GM21360 (cell line): ENCODE measurements around the gene MRPL51.
A peak's percentile ranks its signal among the peaks of the same experiment; 100 is the strongest.

Source experiments
- ATAC-seq: cut with Tn5 transposase; IDR thresholded peaks from one replicate; pipeline ENCODE4 v1.9.1; 2021; ENCODE audit warnings: mild to moderate bottlenecking, moderate library complexity; ENCODE audit not compliant: unreplicated experiment

The MRPL51 gene

GRCh38 chr12:6462234-6462995 is 30.6 kb downstream of the MRPL51 start:
- no peak for ATAC-seq

DNA sequence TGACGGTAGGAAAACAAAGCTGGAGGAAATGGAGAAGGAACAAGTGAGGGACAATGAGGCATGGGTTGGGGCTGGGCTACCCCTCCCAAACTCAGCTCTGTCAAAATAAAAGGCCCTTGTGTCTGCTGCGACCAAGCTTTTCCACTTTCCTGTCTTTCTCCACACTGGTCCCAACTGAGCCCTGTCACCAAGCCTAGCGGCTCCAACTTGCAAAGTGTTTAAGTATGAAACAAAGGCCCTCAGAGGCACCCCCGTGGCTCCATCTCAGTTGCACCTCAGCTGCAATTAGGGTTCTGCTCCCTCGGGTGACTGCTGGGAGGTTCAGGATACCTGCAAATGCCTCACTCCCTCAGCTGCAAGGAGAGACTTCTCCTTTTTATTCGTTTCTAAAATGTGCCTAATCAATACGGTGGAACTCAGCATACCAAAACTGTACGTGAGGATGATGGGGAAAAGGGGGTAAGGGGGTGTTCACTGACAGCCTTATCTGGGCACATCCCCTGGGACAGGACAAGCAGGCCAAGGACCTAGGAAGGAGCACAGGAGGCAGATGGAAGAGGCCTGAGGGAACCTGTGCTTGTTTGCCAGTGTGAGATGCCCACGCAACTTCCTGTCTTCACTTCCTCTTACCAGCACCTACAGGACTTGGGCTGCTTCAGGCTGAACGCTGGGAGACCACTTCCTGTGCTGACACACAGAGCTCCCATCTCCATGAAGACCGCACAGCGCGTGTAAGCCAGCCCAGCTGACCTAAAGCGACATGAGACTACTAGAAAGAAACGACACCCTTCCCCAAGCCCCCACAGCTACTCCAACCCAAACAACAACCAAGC is 31.4 kb downstream of the MRPL51 start:
- ATAC-seq, result peak; percentile 80

DNA sequence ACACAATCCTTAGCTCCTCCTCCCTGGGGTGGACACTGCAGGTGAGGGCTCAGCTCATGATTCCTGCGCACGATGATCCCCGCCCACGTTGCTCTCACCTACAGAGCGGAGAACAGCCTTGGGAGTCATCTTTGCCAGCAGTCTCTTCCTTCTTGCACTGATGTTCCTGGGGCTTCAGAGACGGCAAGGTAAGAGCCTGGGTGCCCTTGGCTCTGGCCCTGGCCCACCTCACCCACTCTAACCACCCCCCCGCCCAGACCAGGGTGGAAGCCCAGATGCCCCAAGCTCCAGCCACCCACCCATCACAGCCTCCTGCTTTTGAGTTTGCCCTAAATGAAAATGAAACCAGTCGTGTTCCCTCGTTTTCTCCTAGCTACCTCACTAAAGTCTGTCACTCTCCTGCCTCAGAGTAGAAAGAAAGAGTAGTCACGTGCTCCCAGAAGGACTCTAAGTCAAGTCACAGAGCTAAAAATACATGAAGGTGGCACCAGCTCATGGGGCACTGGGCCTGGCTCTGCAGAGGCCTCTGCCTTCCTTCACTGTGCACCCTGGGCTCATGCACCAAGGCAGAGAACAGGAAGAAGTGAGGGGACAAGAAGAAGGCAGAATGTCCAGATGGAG is 32.2 kb downstream of the MRPL51 start:
- no peak for ATAC-seq

DNA sequence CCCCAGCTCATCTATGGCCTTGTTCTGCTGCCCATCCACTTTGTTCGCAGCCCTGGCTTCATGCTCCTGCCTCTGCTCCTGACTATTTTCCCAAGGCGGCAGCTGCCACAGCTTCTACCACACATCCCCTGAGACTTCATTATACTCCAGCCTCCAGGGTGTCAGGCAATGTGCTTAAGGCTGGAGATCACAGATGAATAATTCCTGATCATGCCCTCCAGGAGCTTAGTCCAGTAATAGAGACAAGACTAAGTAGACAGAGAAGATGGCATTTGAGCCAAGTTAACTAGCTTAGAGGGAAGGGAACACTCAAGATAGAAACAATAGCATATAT is 34.1 kb downstream of the MRPL51 start:
- ATAC-seq, result no peak

DNA sequence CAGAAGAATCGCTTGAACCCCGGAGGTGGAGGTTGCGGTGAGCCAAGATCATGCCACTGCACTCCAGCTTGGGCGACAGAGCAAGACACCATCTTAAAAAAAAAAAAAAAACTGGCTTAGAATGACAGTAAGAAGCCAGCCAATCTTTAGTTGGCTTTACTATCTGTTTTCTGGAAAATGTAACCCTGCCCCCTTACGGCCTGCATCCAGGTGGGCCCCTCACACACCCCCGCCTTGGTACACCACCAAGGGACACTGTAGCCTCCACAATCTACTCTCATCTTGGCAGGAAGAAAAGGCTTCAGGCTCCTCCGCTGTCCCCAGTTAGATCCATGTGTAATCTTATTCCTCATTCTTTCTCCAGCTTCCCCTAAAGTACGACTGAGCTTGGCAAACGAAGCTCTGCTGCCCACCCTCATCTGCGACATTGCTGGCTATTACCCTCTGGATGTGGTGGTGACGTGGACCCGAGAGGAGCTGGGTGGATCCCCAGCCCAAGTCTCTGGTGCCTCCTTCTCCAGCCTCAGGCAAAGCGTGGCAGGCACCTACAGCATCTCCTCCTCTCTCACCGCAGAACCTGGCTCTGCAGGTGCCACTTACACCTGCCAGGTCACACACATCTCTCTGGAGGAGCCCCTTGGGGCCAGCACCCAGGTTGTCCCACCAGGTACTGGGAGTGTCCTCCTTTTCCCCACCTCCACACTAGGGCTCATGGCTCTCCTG is 34.6 kb downstream of the MRPL51 start:
- no peak for ATAC-seq

GRCh38 chr12:6457220-6457945 is 35.7 kb downstream of the MRPL51 start:
- no peak for ATAC-seq

GRCh38 chr12:6452944-6453630 is 40.0 kb downstream of the MRPL51 start:
- no peak for ATAC-seq

GRCh38 chr12:6452245-6452943 is 40.7 kb downstream of the MRPL51 start:
- peak; percentile 22 for ATAC-seq

- ATAC-seq, result peak; percentile 47
These were observed 41.5 kb downstream of the MRPL51 start, which contains the start of gene TAPBPL for GRCh38 chr12:6451348-6452244. TSS of gene TAPBPL (plus strand) at chr12:6452042. CDS start at chr12:6452249, 207 bp downstream.

DNA sequence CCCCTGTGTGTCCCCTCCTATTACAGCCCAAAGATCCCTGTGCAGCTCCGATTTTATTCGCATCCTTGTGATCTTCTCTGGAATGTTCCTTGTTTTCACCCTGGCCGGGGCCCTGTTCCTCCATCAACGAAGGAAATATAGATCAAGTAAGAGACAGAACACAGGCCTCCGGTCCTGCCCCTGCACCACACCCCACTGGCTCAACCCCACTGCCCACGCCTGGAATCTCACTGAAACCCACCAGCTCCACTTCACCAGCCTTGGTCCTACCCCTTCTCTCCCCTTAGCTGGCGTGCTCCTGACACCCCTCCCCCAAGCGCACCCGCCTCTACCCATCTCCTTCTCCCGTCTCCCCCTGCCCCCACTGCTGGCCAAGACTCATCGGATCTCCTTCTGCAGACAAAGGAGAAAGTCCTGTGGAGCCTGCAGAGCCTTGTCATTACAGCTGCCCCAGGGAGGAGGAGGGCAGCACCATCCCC is 42.2 kb downstream of the MRPL51 start:
- ATAC-seq, result no peak

DNA sequence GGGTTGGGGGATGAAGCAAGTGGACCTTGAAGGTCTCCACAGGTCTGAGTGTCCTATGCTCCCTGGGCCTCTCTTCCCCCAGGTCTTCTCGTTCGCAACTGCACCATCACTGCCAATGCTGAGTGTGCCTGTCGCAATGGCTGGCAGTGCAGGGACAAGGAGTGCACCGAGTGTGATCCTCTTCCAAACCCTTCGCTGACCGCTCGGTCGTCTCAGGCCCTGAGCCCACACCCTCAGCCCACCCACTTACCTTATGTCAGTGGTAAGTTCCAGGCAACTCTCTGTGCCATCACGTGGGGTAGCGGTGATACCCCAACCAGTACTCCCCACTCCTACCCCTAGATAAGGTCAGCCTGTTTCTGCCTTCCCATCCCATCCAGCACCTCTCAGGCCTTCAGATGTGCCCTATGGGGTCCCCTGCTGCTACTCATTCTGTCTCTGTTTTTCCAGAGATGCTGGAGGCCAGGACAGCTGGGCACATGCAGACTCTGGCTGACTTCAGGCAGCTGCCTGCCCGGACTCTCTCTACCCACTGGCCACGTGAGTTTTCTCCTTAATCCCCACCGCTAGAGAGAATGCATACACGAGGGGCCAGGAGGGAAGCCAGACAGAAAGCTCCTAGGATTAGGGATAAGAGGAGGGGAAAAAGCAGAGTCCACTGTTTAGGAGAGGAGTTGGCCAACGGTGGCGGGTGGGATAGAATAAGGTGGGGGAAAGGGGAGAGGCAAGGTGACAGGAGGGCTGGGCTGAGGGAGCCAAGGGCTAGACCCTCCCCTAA is 42.8 kb downstream of the MRPL51 start:
- no peak for ATAC-seq

DNA sequence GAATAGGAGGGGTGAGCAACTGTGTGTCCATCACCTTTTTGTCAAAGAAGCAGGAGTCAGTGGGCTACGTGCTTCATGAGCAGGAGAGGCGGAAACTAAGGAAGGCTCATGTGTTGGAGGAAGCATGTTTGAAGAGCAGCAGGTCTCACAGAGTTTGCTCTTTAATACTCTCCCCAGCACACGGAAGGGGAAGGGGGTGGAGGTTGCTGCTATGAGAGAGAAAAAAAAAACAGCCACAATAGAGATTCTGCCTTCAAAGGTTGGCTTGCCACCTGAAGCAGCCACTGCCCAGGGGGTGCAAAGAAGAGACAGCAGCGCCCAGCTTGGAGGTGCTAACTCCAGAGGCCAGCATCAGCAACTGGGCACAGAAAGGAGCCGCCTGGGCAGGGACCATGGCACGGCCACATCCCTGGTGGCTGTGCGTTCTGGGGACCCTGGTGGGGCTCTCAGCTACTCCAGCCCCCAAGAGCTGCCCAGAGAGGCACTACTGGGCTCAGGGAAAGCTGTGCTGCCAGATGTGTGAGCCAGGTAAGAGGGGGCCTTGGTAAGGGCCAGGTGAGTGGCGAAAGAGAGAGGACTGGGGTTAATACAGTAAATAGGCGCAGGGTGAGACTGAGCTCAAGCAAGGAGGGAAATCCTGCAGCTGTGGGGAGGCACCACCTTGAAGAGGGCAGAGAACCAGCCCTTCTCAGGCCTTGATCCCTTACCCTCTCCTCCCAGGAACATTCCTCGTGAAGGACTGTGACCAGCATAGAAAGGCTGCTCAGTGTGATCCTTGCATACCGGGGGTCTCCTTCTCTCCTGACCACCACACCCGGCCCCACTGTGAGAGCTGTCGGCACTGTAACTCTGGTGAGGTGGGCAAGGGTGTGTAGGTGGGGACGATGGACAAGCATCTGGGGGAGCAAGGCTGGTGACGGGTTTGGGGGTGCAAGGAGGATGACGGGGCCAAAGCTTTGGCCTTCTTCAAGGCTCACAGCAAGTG is 48.1 kb downstream of the MRPL51 start, which contains the start of gene CD27:
Gene CD27, plus strand, starts transcription at position 252 of the 985 bp plus-strand sequence. Its CDS starts 141 bp downstream, at position 393.
- ATAC-seq, result no peak

GRCh38 chr12:6444031-6444430 is 49.0 kb downstream of the MRPL51 start:
- no peak for ATAC-seq

- ATAC-seq, result no peak
These were observed 49.6 kb downstream of the MRPL51 start for GRCh38 chr12:6443361-6443983.

GRCh38 chr12:6442836-6443235 is 50.2 kb downstream of the MRPL51 start:
- ATAC-seq, result no peak
